Left hindlimb (tissue), 1 donor: ENCODE data around the gene WDR1.
"Not testable (repeated sequence)": the region's sequence is repeated elsewhere in the genome, so short reads cannot be mapped to it uniquely, and the experiment has no call there.

Experiments
- DNase-seq: peaks from one replicate; pipeline ENCODE4 v3.0.0-alpha.2; 2018

WDR1 gene

GRCh38 chr4:10131202-10131601 is 14.6 kb upstream of the WDR1 start:
- no peak for DNase-seq

- no peak for DNase-seq
Measured at GRCh38 chr4:10130178-10130888, 13.7 kb upstream of the WDR1 start.

- DNase-seq, result no peak
Measured at GRCh38 chr4:10129196-10130177, 12.9 kb upstream of the WDR1 start.

GRCh38 chr4:10128761-10129160 is 12.2 kb upstream of the WDR1 start:
- DNase-seq, result no peak

- not testable (repeated sequence) for DNase-seq
Measured at GRCh38 chr4:10127531-10127930, 10.9 kb upstream of the WDR1 start.

GRCh38 chr4:10124167-10124930 is 7.8 kb upstream of the WDR1 start:
- DNase-seq, result no peak

- DNase-seq, result peak; percentile 65
Measured at GRCh38 chr4:10123227-10124101, 6.9 kb upstream of the WDR1 start.

GRCh38 chr4:10122236-10122932 is 5.8 kb upstream of the WDR1 start:
- DNase-seq, result no peak

- DNase-seq, result no peak
Measured at GRCh38 chr4:10121568-10122208, 5.1 kb upstream of the WDR1 start.

GRCh38 chr4:10120943-10121567 is 4.5 kb upstream of the WDR1 start:
- DNase-seq, result no peak

- DNase-seq, result no peak
Measured at GRCh38 chr4:10119773-10120172, 3.2 kb upstream of the WDR1 start.

GRCh38 chr4:10119278-10119677 is 2.7 kb upstream of the WDR1 start:
- no peak for DNase-seq

GRCh38 chr4:10118048-10119004 is 1.7 kb upstream of the WDR1 start:
- no peak for DNase-seq

- no peak for DNase-seq
Measured at GRCh38 chr4:10117359-10118047, 904 bp upstream of the WDR1 start.

- DNase-seq, result no peak
Measured at GRCh38 chr4:10115797-10116568, 616 bp downstream of the WDR1 start.

GRCh38 chr4:10115271-10115796 is 1.3 kb downstream of the WDR1 start:
- DNase-seq, result no peak

GRCh38 chr4:10114607-10115006 is 2.0 kb downstream of the WDR1 start:
- no peak for DNase-seq

GRCh38 chr4:10114147-10114546 is 2.5 kb downstream of the WDR1 start:
- no peak for DNase-seq
